Suprapubic skin (tissue), 4 donors: ENCODE measurements around the gene CDC25B. TPM values are rescaled to one million over a fixed set of nuclear protein-coding genes. Genes with fewer than 3 reads are reported as not detected.

Experiments used
- DNase-seq, 2 donors: peaks; one replicate each; pipeline ENCODE4 v3.0.0-alpha.2; 2019; ENCODE audit warnings: low spot score in 2 of 2
- H3K27ac ChIP-seq: fragments of 200-600 bp; sonication (generic); one replicate; pipeline ENCODE4 v1.5.1; 2019
- H3K27me3 ChIP-seq: fragments of 200-600 bp; sonication (generic); one replicate; pipeline ENCODE4 v1.5.1; 2019
- H3K36me3 ChIP-seq: fragments of 200-600 bp; sonication (generic); one replicate; pipeline ENCODE4 v1.5.1; 2019
- H3K4me1 ChIP-seq: fragments of 200-600 bp; sonication (generic); one replicate; pipeline ENCODE4 v1.5.1; 2019
- H3K4me3 ChIP-seq: fragments of 200-600 bp; sonication (generic); one replicate; pipeline ENCODE4 v1.5.1; 2019; ENCODE audit warnings: mild to moderate bottlenecking
- H3K9me3 ChIP-seq: fragments of 200-600 bp; sonication (generic); one replicate; pipeline ENCODE4 v1.5.1; 2019
- CTCF ChIP-seq, 2 donors: fragments of 200-600 bp in 1 of 2; fragments of 450-650 bp in 1 of 2; sonication (generic) in 1 of 2; IDR thresholded peaks; one replicate each; pipeline ENCODE4 v1.5.1; 2016 to 2019; ENCODE audit warnings: antibody characterized with exemption in 2 of 2, mild to moderate bottlenecking in 1 of 2, moderate library complexity in 1 of 2
- EP300 ChIP-seq: sonication (generic); formaldehyde crosslinking; IDR thresholded peaks from one replicate; pipeline ENCODE4 v1.6.1; 2017; ENCODE audit warnings: antibody characterized with exemption
- POLR2A ChIP-seq, 2 donors: fragments of 450-650 bp; IDR thresholded peaks; one replicate each; pipeline ENCODE4 v1.6.1; 2017; ENCODE audit warnings: antibody characterized with exemption in 2 of 2, mild to moderate bottlenecking in 2 of 2, moderate library complexity in 2 of 2
- POLR2AphosphoS5 ChIP-seq, 3 donors: sonication (generic); formaldehyde crosslinking; IDR thresholded peaks; one replicate each; pipeline ENCODE4 v1.6.1; 2017; ENCODE audit warnings: antibody characterized with exemption in 3 of 3
- WGBS: methylation state at CpG from one replicate; pipeline ENCODE4 v1.1.5; 2018; 5-methylcytosine and 5-hydroxymethylcytosine counted together
- total RNA-seq, 4 donors: library from RNA; depleted of rRNA; stranded (reverse); fragments of >200 nt; gene quantifications; one replicate each; pipeline ENCODE4 v1.1.0, GENCODE V29; 2016

CDC25B gene
- total RNA-seq, 4 donors from 2014 or later, result 12.7 to 34.4 (median 23.3) TPM

- Histone ChIP-seq H3K9me3 (no peaks in the 10 kb centered on the region), H3K4me1 (peaks cover 29% of the 10 kb centered on the region), H3K4me3 (peak overlapping the region; percentile 78), H3K27ac (peak overlapping the region; percentile 95), H3K36me3 (peaks cover 22% of the 10 kb centered on the region), H3K27me3 (no peaks in the 10 kb centered on the region)
- 73% methylated on average over 20 of the region's 20 CpGs for WGBS
- TF ChIP-seq POLR2A (IDR thresholded peaks at IDR 0.05), result no peak
- no peak for DNase-seq
Observed at GRCh38 chr20:3819411-3820047, 23.4 kb downstream of the CDC25B start.

GRCh38 chr20:3820048-3820900, 24.2 kb downstream of the CDC25B start, which contains the start of gene AP5S1:
AP5S1 (plus strand) TSS chr20:3820547; CDS start chr20:3822118, 1,571 bp downstream.
- TF ChIP-seq POLR2AphosphoS5 (IDR thresholded peaks at IDR 0.05) (peak; percentile 69 to 92 (median 91)), CTCF (IDR thresholded peaks at IDR 0.05) (peak; percentile 93 to 99), POLR2A (IDR thresholded peaks at IDR 0.05) (peak in 1 of 2 donors; percentile 36), EP300 (no peak)
- peak within 1 kb of the TSS; percentile 78 for H3K4me3 ChIP-seq
- H3K9me3 ChIP-seq, result no peaks in the 10 kb centered on the region
- H3K27ac ChIP-seq, result peak within 1 kb of the TSS; percentile 95
- H3K27me3 ChIP-seq, result no peaks in the 10 kb centered on the region
- H3K36me3 ChIP-seq, result peaks cover 29% of the 10 kb centered on the region
- peaks cover 29% of the 10 kb centered on the region for H3K4me1 ChIP-seq
- WGBS, result 0% methylated on average over 24 of the region's 96 CpGs
- peak; percentile 98 for DNase-seq

- DNase-seq, result no peak
- H3K4me3 ChIP-seq, result peak overlapping the region; percentile 78
- H3K4me1 ChIP-seq, result peaks cover 29% of the 10 kb centered on the region
- peaks cover 38% of the 10 kb centered on the region for H3K36me3 ChIP-seq
- 35% methylated on average over 20 of the region's 20 CpGs for WGBS
- peak overlapping the region; percentile 95 for H3K27ac ChIP-seq
- no peaks in the 10 kb centered on the region for H3K27me3 ChIP-seq
- no peaks in the 10 kb centered on the region for H3K9me3 ChIP-seq
- TF ChIP-seq POLR2AphosphoS5 (IDR thresholded peaks at IDR 0.05) (no peak), CTCF (IDR thresholded peaks at IDR 0.05) (no peak), POLR2A (IDR thresholded peaks at IDR 0.05) (no peak), EP300 (no peak)
Observed at GRCh38 chr20:3820901-3821727, 25.0 kb downstream of the CDC25B start.

GRCh38 chr20:3821996-3822395, 25.9 kb downstream of the CDC25B start:
- TF ChIP-seq POLR2AphosphoS5 (IDR thresholded peaks at IDR 0.05) (no peak), EP300 (no peak), POLR2A (IDR thresholded peaks at IDR 0.05) (no peak), CTCF (IDR thresholded peaks at IDR 0.05) (no peak)
- H3K27ac ChIP-seq, result no peak overlapping the region

GRCh38 chr20:3823881-3824280, 27.8 kb downstream of the CDC25B start:
- 100% methylated on average over 2 of the region's 20 CpGs for WGBS
- Histone ChIP-seq H3K36me3 (peaks cover 58% of the 10 kb centered on the region), H3K4me1 (peaks cover 20% of the 10 kb centered on the region)

More at GRCh38 chr20:3821996-3822395, 25.9 kb downstream of the CDC25B start:
- no peak for DNase-seq
- WGBS, result 92% methylated on average over 14 of the region's 14 CpGs
- Histone ChIP-seq H3K4me3 (no peak overlapping the region), H3K27me3 (no peaks in the 10 kb centered on the region), H3K4me1 (peaks cover 29% of the 10 kb centered on the region), H3K9me3 (no peaks in the 10 kb centered on the region), H3K36me3 (peaks cover 44% of the 10 kb centered on the region)

More at GRCh38 chr20:3823881-3824280, 27.8 kb downstream of the CDC25B start:
- Histone ChIP-seq H3K27ac (no peak overlapping the region), H3K4me3 (no peak overlapping the region), H3K9me3 (no peaks in the 10 kb centered on the region), H3K27me3 (no peaks in the 10 kb centered on the region)
- DNase-seq, result no peak
- TF ChIP-seq CTCF (IDR thresholded peaks at IDR 0.05) (no peak), EP300 (no peak), POLR2AphosphoS5 (IDR thresholded peaks at IDR 0.05) (no peak), POLR2A (IDR thresholded peaks at IDR 0.05) (no peak)
